NCI-H1105 treated with DMSO at 0.1 percent for 48 hours (cell line): ENCODE data around the gene EPX.

Experiments
- DNase-seq: peaks from one replicate; lab custom pipeline; 2025; lab: John Stamatoyannopoulos, UW

EPX gene

DNA sequence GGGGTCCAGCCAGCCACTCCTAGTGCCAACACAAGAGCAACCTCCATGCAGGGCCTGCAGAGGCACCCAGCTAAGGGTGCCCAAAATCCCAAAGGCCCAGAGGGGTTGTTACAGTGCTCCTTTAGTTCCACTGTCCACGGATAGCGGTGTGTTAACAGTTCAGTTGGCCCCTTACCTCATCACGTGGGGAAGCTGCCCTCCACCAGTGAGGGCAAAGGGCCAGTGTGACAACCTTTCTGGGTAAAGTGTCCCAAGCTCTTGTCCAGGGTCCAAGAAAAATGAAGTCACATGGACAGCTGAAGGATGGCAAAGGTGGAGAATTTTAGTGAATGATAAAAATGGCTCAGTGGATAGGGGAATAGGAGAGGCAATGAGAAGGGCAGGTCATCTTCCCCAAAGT, 35.2 kb downstream of the EPX start:
- no peak for DNase-seq

- no peak for DNase-seq
These were observed 36.2 kb downstream of the EPX start for GRCh38 chr17:58228679-58229078.

GRCh38 chr17:58229384-58229783, 36.9 kb downstream of the EPX start:
- DNase-seq, result no peak

GRCh38 chr17:58229881-58230280, 37.4 kb downstream of the EPX start:
- DNase-seq, result no peak

DNA sequence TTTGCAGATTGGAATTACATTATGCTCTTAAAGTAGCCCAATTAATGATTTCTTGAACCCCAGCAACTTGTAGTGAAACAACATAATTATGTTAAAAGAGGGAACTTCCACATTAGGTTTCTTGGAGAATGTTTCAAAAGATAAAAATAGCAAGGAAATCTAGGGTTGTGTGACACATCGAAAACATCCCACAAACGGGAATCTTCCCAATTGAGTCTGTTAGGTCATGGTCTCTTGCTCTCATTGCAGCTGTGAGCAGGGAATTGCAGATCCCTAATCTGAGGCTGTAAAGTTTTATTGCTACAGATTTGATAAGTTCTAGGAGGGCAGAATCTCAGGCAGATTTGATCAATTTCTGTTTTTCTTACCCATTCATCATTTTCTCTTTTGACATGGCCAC, 39.1 kb downstream of the EPX start:
- DNase-seq, result no peak

DNA sequence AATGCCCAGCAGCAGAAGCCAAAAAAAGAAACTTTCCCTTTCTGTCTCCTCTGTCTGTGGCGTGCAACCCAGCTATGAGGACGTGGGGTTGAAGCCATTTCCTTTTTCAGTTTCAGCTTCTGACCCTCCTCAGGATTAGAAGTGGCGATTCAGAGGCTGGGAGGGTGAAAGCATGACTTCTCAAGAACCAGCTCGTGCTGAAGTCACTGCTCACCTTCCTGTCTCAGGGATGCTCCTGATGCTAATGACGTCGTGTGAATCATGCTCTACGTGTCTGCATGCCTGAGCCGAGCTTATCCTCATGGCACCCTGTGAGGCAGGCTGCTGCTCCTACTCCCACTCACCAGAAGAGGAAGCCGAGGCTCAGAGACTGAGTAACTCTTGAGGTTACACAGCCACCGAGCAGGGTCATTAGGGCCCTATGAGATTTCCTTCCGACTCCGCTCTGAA, 40.2 kb downstream of the EPX start:
- no peak for DNase-seq

DNA sequence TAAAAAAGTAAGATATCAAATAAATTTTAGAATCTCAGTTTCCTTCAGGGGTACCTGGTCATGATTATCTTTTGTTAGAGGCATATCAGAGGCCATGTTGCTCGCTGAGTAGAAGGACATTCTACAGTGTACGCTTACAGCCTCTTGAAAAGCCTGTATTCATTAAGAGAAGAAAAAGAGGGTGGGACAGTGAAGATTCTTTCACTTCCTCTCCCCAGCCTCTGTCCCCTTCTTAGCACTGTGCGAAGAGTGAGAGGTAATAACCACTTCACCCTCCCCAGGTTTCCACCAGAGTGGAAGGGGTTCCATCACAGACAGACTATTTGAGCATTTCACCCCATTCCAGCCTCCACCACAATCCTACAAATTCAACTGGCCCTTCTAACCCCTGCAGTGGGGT, 41.0 kb downstream of the EPX start:
- DNase-seq, result no peak

DNA sequence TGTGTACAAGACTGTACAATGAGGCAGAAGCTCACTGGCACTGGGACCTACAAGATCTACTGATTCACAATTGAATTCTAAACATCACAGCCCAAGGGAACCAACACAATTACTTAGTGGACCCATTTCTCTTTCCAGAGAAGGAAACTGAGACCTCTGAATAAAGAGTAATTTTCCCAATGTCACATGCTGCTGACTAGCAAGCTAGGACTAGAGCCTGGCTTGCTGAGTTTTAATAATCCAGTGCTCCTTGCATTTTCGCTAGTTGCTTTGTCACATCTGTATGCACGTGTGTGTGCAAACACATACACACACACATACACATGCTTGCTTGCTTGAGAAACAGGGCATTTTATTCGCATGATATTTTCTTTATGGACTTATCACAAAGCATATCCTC, 42.0 kb downstream of the EPX start:
- no peak for DNase-seq

DNA sequence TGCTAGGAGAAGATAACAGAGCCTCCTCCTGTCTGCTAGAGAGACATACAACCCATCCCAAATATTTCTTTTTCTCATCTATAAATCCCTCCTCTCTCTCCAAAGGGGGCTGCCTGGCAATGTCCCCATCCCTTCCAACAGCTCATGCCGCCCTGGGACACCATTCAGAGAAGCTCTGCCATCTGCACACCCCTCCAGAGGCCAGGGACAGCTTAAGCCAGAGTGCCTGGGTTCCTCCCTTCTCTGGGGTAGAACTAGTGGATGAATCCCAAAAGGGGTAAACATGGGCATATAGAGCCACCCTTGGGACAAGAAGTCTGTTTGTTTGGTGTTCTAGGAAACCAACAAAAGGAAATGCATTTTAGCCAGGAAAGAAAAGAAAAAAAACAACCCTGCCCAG, 43.3 kb downstream of the EPX start:
- no peak for DNase-seq

GRCh38 chr17:58236394-58236793, 43.9 kb downstream of the EPX start:
- DNase-seq, result no peak

DNA sequence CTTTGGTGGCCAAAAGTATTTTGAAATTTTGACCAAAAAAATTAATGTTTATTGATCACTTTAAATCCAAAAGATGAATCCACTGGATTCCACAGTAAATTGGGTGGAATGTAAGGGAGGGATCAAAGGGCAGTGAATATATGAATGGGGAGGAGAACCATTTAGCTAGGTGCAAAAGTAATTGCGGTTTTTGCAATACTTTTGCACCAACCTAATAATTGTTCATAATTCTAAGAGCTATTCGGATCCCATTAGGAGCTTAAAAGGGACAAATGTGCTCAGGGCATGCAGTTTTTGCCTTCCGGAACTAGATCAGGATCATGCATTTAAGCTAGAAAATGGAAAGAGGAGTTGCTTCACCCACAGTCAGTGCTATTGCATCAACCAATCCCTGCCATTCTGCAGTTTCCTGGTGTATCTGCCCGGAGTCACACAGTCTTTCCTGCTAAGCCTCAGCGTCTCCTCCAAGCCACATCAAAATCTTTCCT, 45.7 kb downstream of the EPX start, which contains the start of gene LPO:
Gene LPO (plus strand): TSS at position 438 of the 488 bp plus-strand sequence. CDS start 4,396 bp downstream, outside the sequence.
- no peak for DNase-seq

- DNase-seq, result no peak
These were observed 47.5 kb downstream of the EPX start for GRCh38 chr17:58239987-58240386.

GRCh38 chr17:58242171-58242784, 49.8 kb downstream of the EPX start:
- DNase-seq, result no peak

GRCh38 chr17:58244963-58245362, 52.4 kb downstream of the EPX start:
- DNase-seq, result no peak

DNA sequence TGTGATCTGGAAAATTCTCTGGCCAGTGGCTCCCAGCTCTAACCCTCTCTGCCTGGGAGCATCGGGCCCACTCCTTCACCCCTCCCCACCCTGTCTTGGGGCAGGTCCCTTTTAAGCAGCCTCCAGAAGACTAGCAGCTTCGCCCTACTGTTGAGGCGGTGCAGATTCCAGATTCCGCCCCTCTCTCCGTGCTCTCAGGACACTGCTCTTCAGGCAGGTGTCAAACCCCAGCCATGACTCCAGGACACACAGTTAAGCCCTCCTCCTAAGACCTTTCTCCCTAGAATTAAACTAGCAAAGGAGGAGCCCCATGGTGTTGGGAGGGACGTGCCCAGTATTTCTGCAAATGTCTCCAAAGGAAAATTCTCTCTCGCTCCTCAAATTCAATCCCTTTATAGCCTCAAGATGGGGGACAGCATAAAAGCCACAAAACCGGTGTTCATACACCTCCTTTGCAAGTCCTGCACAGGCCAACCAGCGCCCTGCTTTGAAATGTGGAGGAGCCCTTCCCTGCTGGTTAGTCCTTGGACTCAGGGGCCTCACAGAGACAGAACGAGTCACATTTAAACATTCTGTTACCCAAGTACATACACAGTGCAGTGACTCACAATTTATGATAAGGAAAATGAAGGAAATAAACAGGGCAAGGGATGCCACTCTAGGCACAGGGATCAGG, 53.0 kb downstream of the EPX start:
- no peak for DNase-seq

DNA sequence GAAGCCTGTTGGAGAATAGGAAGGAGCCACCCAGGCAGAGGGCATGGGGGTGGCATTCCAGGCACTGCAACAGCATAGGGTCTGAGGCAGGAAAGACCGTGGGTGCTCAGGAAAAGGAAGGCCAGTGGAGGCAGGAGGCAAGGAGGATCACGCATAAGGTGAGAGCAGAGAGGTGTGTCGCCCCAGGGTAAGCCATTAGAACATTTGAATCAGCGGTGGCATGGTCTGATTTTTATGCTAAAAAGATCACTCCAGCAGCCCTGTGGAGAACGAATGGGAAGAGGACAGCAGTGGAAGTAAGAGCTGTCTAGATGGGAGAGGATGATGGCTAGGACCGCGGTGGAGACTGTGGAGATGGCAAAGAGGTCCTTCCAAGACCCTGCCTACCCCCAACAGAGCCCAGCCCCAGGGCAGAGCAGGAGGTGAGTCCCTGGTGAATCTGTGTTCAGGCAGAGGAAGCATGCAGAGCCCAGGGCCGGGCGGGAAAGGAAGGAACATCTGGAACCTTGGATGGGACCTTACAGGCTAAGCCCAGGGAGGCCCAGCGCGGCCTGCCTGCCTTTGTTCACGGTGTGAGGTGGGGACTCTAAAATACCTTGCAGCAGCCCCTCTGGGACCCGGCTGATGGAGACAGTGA, 53.7 kb downstream of the EPX start:
- DNase-seq, result no peak

DNA sequence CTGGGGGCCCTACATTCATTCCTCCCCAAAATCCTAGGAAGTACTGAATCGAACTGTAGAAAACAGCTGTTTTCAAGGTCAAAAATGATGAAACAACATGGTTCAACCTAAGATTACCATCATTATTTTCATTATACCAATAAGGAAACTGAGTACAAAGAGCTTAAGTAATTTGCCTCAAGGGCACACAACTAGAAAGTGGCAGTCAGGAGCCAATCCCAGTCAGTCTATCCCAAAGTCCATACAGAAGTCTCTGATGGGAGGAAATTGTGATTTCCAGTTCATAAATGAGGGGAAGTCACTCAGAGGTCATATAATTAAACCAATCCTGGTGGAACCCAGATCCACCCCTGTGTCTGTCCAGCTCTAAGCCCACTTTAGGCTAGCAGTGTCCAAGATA, 54.3 kb downstream of the EPX start:
- no peak for DNase-seq

DNA sequence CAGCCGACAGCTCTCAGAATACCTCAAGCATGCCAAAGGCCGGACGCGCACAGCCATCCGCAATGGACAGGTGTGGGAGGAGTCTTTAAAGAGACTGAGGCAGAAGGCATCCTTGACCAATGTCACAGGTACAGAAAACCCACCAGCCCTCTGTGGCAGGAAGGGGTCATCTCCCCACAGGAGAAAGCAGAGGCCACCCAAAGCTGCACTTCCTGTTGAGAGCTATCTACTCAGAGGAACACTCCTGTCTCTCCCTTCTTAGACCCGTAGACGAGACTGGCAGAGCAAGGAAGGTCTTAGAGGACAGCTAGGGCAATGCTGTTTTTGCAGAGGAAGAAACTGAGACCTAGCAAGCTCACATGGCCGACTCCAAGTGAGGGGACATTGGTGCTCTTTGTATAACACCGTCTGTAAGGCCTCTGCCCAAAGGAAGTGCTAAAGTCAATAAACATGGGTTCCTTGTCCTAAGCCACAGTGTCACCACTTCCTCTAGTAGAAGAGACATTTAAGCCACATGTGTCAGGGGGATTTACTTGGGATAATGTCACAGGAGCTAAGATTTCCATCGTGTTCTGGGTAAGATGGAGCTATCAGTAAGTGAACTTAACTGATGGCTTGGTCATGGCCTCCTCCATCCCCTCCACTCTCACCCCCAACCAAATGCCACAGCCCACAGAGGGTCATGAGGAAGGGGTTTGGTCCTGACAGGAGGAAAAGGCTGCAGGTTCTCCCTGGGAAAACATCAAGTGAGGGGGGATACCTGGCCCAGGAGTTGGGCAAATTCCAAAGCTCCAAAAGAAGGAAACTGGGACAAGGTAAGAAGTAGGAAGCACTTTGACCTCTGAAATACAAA, 55.2 kb downstream of the EPX start:
- DNase-seq, result no peak

DNA sequence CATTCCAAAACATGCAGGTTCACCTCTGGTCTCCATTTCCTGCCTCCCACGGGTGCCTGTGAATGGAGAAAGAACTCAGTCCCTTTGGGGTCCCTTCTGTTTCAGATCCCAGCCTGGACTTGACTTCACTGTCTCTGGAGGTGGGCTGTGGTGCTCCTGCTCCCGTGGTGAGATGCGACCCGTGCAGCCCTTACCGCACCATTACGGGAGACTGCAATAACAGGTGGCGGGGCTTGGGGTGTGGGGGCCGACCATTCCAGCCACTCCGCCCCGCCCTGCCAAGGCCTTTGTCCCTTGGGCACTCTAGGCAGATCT, 56.4 kb downstream of the EPX start:
- DNase-seq, result no peak

DNA sequence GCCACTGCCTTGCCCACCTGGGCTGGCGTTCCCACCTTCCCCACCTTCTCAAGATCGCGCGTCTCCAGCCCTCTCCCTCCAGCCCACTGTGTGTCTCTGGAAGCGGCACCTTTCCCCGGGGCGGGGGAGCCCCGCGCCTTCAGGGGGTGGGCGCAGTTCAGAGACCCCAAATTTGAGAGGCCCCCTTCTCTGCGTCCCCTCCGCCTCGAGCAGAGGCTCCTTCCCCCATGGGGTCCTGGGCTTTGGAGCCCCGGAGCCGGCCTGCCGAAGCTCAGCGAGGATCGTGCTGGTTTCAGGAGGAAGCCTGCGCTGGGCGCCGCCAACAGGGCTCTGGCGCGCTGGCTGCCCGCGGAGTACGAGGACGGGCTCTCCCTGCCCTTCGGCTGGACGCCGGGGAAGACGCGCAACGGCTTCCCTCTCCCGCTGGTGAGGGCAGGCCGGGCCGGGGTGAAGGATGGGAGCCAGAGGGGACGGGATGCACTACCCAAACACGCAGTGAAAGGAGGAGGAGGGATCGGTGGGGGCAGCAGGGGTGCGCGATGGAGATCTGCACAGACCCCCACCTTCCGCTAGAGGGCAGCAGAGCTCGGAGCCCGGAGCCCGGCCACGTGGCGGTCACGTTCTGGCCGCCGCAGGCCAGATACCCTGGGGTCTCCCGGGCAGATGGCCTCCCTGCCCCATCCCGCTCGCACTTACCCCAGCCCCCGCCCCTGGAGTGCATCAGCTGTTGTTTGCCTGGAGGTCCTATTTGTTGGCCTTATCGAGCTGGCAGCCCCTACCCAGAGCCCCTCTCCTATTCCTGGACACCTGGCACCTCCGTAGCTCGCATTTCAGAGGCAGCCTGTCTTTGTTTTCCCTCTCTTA, 57.0 kb downstream of the EPX start:
- peak; percentile 51 for DNase-seq

DNA sequence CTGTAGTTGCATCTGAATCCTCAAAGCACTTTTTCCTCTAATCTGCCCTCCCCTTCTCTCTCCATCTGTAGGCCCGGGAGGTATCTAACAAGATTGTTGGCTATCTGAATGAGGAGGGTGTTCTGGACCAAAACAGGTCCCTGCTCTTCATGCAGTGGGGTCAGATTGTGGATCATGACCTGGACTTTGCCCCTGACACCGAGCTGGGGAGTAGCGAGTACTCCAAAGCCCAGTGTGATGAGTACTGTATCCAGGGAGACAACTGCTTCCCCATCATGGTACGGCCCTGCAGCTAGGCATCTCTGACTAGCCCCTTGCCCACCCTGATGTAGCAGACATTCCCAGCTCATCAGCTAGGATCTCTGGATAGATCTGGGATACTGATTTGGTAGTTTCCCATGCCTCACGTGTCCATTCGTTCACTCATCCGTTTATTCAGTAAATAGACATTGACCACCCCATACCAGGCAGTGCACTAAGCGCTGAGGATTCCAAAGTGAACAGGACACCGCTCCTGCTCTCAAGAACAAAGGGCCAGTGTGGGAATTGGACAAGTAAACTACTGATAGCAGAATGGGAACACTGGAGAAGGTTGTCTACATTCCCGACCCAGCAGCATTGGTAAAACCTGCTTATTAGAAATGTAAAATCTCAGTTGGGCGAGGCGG, 58.0 kb downstream of the EPX start:
- DNase-seq, result no peak
